HG03280 (cell line): Measurements from ENCODE around the gene GUK1.
"Not testable (repeated sequence)": the region's sequence is repeated elsewhere in the genome, so short reads cannot be mapped to it uniquely, and the experiment has no call there.

Experiments
- ATAC-seq: cut with Tn5 transposase; IDR thresholded peaks from one replicate; pipeline ENCODE4 v1.9.1; 2021; ENCODE audit warnings: mild to moderate bottlenecking, moderate library complexity; ENCODE audit not compliant: unreplicated experiment

Gene GUK1

GRCh38 chr1:228175316-228176023 lies 35.4 kb downstream of the GUK1 start:
- no peak for ATAC-seq

- ATAC-seq, result no peak
Measured at GRCh38 chr1:228176024-228176395, 35.9 kb downstream of the GUK1 start.

- no peak for ATAC-seq
Measured at GRCh38 chr1:228176461-228177182, 36.5 kb downstream of the GUK1 start.

GRCh38 chr1:228177183-228177475 lies 37.0 kb downstream of the GUK1 start:
- no peak for ATAC-seq

GRCh38 chr1:228177721-228178710 lies 37.9 kb downstream of the GUK1 start:
- no peak for ATAC-seq

GRCh38 chr1:228178737-228179684 lies 38.9 kb downstream of the GUK1 start:
- ATAC-seq, result no peak

- ATAC-seq, result no peak
Measured at GRCh38 chr1:228180271-228180958, 40.3 kb downstream of the GUK1 start.

- ATAC-seq, result no peak
Measured at GRCh38 chr1:228180959-228181644, 41.0 kb downstream of the GUK1 start.

GRCh38 chr1:228181645-228182034 lies 41.6 kb downstream of the GUK1 start:
- ATAC-seq, result no peak

- no peak for ATAC-seq
Measured at GRCh38 chr1:228182296-228183030, 42.4 kb downstream of the GUK1 start.

- ATAC-seq, result no peak
Measured at GRCh38 chr1:228184152-228184551, 44.1 kb downstream of the GUK1 start.

GRCh38 chr1:228185641-228185965 lies 45.5 kb downstream of the GUK1 start:
- ATAC-seq, result no peak

- not testable (repeated sequence) for ATAC-seq
Measured at GRCh38 chr1:228188249-228188648, 48.2 kb downstream of the GUK1 start.

- no peak for ATAC-seq
Measured at GRCh38 chr1:228190182-228190581, 50.1 kb downstream of the GUK1 start.

GRCh38 chr1:228190778-228191177 lies 50.7 kb downstream of the GUK1 start:
- ATAC-seq, result no peak

- ATAC-seq, result no peak
Measured at GRCh38 chr1:228194436-228194835, 54.4 kb downstream of the GUK1 start.

GRCh38 chr1:228194921-228195812 lies 55.1 kb downstream of the GUK1 start:
- no peak for ATAC-seq
